HG03095 (cell line): Measurements from ENCODE around the gene GALNT17.

Source experiments
- ATAC-seq: cut with Tn5 transposase; IDR thresholded peaks from one replicate; pipeline ENCODE4 v1.9.1; 2021; ENCODE audit warnings: moderate library complexity; ENCODE audit not compliant: unreplicated experiment

Gene GALNT17

GRCh38 chr7:71657386-71657785, 525.4 kb downstream of the GALNT17 start:
- no peak for ATAC-seq

DNA sequence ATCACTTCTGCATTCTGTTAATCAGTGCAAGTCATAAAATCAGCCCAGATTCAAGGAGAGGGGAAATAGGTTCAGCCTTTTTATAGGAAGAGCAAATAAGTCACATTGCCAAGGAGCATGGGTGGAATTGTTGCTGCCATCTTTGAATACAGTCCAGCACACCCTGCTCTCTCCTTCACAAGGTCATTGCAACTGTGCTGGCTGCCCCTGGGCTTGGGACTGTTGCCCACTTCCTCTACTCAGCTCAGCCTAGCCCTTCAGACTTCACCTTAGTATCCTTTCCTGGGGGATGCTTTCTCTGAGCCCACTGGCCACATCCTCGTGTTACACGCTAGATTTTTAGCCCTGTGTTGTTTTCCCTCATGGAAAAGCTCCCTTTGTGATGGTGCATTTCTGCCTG, 527.7 kb downstream of the GALNT17 start:
- ATAC-seq, result no peak

- no peak for ATAC-seq
These were observed 529.8 kb downstream of the GALNT17 start for GRCh38 chr7:71661671-71662224.

DNA sequence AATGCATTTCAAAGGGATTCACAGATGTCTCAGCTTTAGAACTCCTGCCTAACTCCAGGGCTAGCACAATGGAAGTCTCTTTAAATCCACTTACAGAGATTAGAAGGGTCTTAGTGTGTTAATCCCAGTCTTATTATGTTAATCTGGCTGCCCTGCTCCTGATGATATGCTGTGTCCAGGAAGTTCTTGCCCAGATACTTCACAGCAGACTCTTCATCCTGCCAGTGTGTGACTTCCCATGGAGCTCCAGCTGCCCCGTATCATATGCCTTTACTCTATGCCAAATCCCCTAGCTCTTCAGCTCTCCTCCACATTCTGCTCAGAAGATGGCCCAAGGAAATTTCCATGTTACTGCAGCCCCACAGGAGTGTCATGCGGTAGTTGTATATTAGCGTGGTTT, 533.8 kb downstream of the GALNT17 start:
- no peak for ATAC-seq

GRCh38 chr7:71668572-71668971, 536.6 kb downstream of the GALNT17 start:
- no peak for ATAC-seq

- no peak for ATAC-seq
These were observed 547.5 kb downstream of the GALNT17 start for GRCh38 chr7:71679480-71679879.

DNA sequence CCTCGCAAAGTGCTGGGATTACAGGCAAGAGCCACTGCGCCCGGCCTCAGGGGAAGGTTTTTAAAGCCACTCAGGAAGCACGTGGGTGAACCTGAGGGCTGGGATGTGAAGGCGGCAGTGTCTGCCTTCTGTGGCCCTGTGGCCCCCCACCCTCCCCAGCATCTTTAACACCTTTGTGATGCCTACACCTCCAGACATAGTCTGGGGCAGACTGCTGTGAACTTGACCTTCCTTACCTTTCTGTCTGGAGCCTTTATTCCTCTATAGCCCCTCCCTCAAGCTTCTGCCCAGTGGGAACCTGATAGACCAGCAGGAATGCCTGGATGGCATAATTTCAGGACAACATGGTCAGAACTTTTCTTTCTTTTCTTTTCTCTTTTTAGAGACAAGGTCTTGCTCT, 550.2 kb downstream of the GALNT17 start:
- ATAC-seq, result no peak

DNA sequence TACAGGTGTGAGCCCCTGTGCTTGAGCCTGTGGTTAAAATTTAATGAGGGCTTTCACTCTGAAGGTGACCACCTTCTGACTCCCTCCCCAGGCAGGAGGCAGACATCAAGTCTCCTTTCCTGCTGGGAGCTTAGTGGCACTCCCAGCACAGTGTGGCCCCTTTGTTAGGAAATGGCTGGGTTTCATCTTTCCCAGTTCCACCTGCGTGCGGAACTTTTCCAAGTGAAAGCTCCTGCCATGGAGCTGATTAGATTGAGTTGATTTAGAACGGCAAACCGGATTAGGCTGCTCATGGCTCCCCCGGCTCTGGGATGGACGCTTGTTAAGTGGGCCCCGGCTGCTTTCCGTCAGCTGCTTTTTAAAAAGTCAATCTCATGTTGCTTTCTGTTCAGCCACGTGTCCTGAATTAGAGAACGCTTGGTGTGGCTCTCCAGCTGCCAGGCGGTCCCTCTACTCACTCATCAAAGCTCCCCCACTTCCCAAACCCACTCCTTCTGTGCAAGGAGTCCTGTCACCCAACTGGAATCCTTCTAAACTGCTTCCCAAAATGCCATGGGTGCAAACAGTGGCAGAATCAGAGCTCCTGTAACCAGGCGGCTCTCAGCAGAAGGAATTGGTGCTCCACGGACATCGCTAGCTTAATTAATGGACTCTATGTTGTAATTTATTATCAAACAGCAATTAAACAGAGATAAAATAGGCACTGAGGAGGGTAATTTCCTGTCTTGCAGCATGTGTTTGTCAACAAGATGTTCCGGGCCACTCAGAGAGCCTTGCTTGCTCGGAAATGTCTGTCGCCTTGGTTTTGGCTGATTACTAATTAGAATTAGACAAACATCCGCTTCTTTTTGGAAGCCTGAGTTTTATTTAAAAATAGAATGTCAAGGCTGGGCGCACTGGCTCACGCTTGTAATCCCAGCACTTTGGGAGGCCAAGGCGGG, 551.2 kb downstream of the GALNT17 start:
- ATAC-seq, result no peak

DNA sequence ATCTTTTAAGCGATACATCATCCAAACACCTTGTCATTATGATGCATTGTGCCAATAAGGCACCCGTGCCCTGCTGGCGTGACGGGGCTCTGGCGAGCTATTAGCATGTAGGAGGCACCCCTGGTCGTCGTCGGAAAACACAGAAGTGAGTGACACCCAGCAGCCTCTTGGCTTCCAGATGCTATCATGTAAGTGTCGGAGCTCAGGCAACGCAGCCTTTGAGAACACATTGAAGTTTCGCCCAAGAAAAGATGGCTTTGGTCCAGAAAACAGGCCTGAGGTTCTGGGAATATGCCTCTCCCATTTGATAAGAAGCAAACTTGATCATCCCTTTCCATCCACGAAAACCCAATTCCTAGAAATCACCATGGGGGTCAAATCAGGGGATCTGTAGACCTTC, 555.3 kb downstream of the GALNT17 start:
- ATAC-seq, result no peak

DNA sequence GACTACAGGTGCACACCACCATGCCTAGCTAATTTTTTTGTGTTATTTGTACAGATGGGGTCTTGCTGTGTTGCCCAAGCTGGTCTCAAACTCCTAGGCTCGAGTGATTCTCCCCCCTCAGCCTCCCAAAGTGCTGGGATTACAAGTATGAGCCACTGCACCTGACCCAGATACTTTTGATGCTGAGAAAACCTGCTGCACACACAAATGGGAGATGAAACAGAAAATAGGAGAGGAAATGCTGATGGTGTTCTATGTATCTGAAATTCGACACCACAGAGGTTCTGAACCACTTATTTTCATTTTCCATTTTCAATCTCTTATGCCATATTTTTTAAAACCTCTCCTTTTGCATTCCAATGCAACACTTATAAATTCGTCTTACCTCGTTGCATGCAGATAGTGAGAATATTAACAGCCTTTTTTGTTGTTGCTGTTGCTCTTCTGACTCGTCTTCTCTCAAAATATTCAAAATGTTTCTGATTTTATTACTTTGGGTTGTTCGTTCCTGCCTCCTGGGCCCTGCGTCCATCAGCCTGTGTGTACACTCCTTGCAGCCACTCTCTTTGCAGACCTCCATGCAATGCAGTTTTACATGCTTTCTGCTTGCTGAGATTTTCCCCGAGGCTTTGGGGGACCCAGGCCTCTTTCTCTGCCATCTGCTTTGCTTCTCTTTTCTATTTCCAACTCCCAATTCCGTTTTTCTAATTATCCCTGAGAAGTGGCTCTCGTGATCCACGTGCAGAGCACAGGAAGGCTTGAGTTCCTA, 556.1 kb downstream of the GALNT17 start:
- no peak for ATAC-seq

DNA sequence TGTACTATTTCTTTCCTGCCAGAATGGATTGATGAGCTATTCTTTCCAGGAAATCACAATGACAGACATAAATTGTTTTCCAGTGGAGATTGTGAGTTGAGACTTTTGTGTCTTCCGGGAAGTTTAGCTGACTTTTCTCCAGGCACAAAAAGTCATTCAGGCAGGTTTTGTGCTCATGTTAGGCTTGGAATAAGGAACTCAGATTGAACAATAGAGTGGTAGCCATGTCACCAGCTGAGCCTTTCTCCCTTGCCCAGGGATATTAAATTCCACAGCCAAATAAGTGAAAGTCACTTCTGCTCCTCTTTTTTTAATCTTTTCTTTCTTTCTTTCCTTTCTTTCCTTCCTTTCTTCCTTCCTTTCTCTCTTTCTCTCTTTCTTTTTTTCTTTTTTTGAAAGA, 559.6 kb downstream of the GALNT17 start:
- ATAC-seq, result no peak

GRCh38 chr7:71694665-71695064, 562.7 kb downstream of the GALNT17 start:
- ATAC-seq, result no peak

GRCh38 chr7:71695186-71695585, 563.2 kb downstream of the GALNT17 start:
- ATAC-seq, result no peak

DNA sequence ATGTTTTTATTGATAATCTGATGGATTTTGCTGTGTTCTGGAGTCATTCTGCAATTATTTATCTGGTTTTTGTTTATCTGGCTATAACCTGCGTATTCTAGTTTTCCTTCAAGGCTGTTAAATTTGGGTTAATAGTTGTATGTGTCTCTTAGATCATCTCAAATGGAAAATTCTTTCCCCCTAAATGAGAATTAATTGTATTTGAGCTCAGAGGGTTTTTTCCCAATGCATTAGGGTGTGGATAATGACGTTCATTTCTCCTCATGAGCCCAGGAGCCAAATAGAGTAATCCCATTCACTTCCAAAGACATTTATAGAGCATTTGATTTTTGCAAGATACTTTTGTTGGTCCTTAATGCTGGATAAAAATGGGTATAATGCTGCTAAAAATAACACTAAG, 564.6 kb downstream of the GALNT17 start:
- no peak for ATAC-seq

DNA sequence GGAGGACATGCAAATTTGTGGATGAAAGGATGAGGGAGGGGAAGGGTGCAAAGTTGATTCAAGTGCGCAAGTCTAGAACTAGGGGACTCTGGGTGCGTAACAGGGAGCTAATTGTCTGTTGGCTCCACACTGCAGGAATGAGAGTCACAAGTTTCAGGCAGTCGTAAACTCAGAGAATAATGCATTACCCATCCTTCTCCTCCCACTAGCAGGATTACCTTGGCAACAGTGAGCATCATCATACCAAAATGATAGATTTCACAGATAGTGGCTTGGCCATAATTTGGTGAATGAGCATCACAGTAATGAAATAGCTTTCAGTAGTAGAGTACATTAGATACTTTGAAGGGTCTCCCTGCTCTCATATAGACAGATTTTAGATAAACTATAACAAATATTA, 565.5 kb downstream of the GALNT17 start:
- ATAC-seq, result no peak

DNA sequence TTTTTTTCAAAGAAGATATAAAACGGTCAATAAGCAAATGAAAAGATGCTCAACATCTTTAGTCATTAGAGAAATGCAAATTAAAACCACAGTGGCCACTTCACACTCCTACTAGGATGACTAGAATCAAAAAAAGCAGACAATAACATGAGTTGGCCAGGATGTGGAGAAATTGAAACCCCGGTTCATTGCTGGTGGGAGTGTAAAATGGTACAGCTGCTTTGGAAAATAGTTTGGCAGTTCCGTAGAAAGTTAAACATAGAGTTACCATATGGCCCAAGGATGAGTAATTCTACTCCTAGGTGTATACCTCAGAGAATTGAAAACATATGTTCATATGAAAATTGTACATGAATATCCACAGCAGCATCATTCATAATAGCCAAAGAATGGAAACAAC, 573.3 kb downstream of the GALNT17 start:
- ATAC-seq, result no peak

GRCh38 chr7:71705901-71706596, 574.1 kb downstream of the GALNT17 start:
- no peak for ATAC-seq

GRCh38 chr7:71706597-71706975, 574.6 kb downstream of the GALNT17 start:
- no peak for ATAC-seq

DNA sequence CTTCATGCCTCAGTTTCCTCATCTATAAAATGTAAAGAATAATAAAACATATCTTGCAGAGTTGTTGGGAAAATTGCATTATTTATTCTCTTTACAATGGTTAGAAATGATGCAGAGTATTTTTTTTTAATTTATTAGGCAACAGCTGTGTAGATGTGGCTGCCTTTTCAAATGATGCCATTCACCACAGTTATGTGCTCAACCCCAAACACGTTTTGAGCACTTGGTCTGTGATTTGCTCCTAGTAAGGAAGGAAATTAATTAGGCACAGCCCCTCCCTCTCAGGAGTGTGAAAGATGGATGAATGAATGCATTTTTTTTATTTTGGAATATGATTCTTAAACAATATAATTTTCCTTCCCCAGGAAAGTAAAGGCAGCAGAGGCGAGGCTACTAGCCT, 575.1 kb downstream of the GALNT17 start:
- no peak for ATAC-seq

- ATAC-seq, result no peak
These were observed 576.8 kb downstream of the GALNT17 start for GRCh38 chr7:71708710-71709109.

GRCh38 chr7:71710442-71710841, 578.5 kb downstream of the GALNT17 start:
- no peak for ATAC-seq
